ENCODE results near the gene PRR16.

The PRR16 gene

DNA sequence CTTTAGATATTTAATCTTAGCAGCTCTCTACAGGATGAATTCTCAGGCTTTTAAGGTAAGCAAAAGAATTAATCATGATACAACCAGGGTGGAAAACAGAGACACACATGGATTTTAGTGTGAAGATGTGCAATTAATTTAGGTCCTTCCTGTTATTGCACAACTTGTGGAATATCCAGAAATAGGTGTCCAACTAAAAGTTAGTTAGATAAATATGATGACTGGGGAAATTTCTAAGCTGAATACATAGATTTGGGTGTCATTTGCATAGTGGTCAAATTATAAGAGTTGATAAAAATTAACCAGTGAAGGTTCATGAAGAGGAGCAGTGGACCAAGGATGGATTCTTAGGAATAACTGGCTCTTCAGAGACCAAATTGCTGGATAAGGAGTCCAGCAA, 266.1 kb downstream of the PRR16 start:
- no peaks in the 10 kb centered on the region for H3K36me3 ChIP-seq (ENCODE audit: control insufficient read depth, insufficient read depth, low read length)
- no peak for TF ChIP-seq CTCF (IDR thresholded peaks at IDR 0.05; ENCODE audit: insufficient read depth, low read length, poor library complexity, severe bottlenecking)
- no peaks in the 10 kb centered on the region for H3K27me3 ChIP-seq (replicated peaks; ENCODE audit: control insufficient read depth, insufficient read depth, low read length)
- DNase-seq (ENCODE audit: extremely low read depth, insufficient read length): no peak
- H3K4me3 ChIP-seq (replicated peaks; ENCODE audit: low read depth, low read length): no peak overlapping the region

- DNase-seq (ENCODE audit: extremely low read depth, insufficient read length): no peak
- H3K36me3 ChIP-seq (ENCODE audit: control insufficient read depth, insufficient read depth, low read length): no peaks in the 10 kb centered on the region
- no peak for TF ChIP-seq CTCF (IDR thresholded peaks at IDR 0.05; ENCODE audit: insufficient read depth, low read length, poor library complexity, severe bottlenecking)
These were observed 269.9 kb downstream of the PRR16 start for GRCh38 chr5:120734033-120734432.

DNA sequence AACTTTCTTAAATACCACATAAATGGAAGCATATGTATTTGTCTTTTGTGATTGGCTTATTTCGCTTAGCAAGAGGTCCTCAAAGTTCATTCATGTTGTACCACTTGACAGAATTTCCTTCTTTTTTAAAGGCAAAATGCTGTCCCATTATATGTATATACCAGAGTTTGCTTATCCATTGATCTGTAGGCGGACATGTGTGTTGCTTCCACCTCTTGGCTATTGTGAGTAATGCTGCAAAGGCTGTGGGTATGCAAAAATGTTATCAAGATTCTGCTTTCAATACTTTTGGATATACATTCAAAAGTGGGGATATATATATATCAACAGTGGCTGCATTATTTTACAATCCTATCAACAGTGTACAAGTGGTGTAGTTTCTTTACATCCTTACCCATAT, 271.0 kb downstream of the PRR16 start:
- no peaks in the 10 kb centered on the region for H3K27me3 ChIP-seq (replicated peaks; ENCODE audit: control insufficient read depth, insufficient read depth, low read length)
- H3K36me3 ChIP-seq (ENCODE audit: control insufficient read depth, insufficient read depth, low read length): no peaks in the 10 kb centered on the region
- no peak for TF ChIP-seq CTCF (IDR thresholded peaks at IDR 0.05; ENCODE audit: insufficient read depth, low read length, poor library complexity, severe bottlenecking)
- H3K4me3 ChIP-seq (replicated peaks; ENCODE audit: low read depth, low read length): no peak overlapping the region
- no peak for DNase-seq (ENCODE audit: extremely low read depth, insufficient read length)

More at GRCh38 chr5:120734033-120734432, 269.9 kb downstream of the PRR16 start:
- H3K4me3 ChIP-seq (replicated peaks; ENCODE audit: low read depth, low read length): no peak overlapping the region
- H3K27me3 ChIP-seq (replicated peaks; ENCODE audit: control insufficient read depth, insufficient read depth, low read length): no peaks in the 10 kb centered on the region
